Stimulated activated naive B cell treated with anti-CD40 and anti-IgM and Interleukin-4, amounts not matched to agents 10 μg/mL and 1 μg/mL and 100 μg/mL, for 72 hours (primary cell): ENCODE results near the gene ATP6AP1.

Experiments used
- ATAC-seq, 2 donors: fragments of 150-1000 bp; cut with Tn5 transposase; replicated peaks; 2 replicates each; pipeline ENCODE4 v1.10.0; 2021; ENCODE audit warnings: moderate library complexity in 1 of 2
- DNase-seq: peaks from one replicate; pipeline ENCODE4 v3.0.0; 2021
- H3K27ac Mint-ChIP-seq: one replicate; pipeline ENCODE4 v1.8.0; 2022; ENCODE audit warnings: mild to moderate bottlenecking, mixed read lengths
- H3K27me3 Mint-ChIP-seq, 2 donors: one replicate each; pipeline ENCODE4 v1.8.0; 2022; ENCODE audit warnings: mixed read lengths in 2 of 2
- H3K36me3 Mint-ChIP-seq, 2 donors: one replicate each; pipeline ENCODE4 v1.8.0; 2022; ENCODE audit warnings: mixed read lengths in 2 of 2, mild to moderate bottlenecking in 1 of 2
- H3K4me1 Mint-ChIP-seq, 2 donors: one replicate each; pipeline ENCODE4 v1.8.0; 2022; ENCODE audit warnings: mixed read lengths in 2 of 2, mild to moderate bottlenecking in 1 of 2
- H3K4me3 Mint-ChIP-seq, 2 donors: one replicate each; pipeline ENCODE4 v1.8.0; 2022; ENCODE audit warnings: mild to moderate bottlenecking in 2 of 2, mixed read lengths in 2 of 2, moderate library complexity in 1 of 2
- H3K9me3 Mint-ChIP-seq, 2 donors: one replicate each; pipeline ENCODE4 v1.8.0; 2022; ENCODE audit warnings: mixed read lengths in 2 of 2, mild to moderate bottlenecking in 1 of 2

ATP6AP1 gene

DNA sequence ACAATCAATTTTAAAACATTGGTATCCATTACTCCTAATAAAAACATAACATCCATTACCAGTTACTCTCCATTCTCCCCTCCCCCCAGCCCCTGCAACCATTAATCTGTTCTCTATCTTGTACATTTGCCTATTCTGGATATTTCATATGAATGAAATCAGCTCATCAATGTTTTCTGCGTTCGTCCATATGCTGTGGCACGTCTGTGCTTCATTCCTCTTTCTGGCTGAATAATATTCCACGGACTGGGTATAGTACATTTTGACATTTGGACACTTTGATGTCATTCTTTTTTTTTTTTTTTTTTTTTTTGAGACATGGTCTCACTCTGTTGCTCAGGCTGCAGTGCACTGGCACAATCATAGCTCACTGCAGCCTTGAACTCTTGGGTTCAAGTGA, 24.6 kb upstream of the ATP6AP1 start:
- Mint-ChIP-seq H3K27me3 (no peaks in the 10 kb centered on the region), H3K4me1 (peaks cover 23 to 24% of the 10 kb centered on the region in 2 donors), H3K4me3 (no peak overlapping the region), H3K27ac (no peak overlapping the region), H3K36me3 (peaks cover 27 to 35% of the 10 kb centered on the region in 2 donors), H3K9me3 (no peaks in the 10 kb centered on the region)
- ATAC-seq (no peak), DNase-seq (no peak)

DNA sequence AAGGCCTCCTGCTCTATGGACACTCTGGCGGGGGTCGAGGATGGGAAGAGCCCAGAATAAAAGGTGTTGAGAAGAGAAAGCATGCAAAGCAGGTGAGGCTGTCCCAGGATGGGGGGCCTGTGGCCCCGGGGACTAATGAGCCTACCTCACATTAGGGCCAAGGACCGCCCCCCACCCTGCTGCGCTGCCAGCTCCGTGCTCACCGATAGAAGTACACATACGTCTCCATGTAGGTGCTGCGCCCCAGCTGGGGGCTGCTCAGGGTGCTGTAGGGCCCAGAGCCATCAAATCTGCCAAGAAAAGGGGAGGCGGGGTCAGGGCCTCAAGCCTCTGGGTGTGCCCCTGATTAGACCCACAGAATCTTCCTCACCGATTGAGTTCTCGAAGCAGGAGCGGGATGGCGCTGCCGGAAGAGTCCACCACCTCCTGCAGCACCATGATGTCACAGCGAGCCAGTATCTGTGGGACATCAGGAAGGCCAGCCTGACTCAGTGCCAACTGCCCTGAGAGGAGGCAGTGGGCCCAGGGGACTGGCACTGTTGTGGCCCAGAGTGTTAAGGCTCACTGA, 23.8 kb upstream of the ATP6AP1 start:
- peaks cover 19 to 30% of the 10 kb centered on the region in 2 donors for H3K36me3 Mint-ChIP-seq
- no peaks in the 10 kb centered on the region for H3K9me3 Mint-ChIP-seq
- no peaks in the 10 kb centered on the region for H3K27me3 Mint-ChIP-seq
- H3K4me3 Mint-ChIP-seq = no peak overlapping the region
- H3K27ac Mint-ChIP-seq = no peak overlapping the region
- DNase-seq (no peak), ATAC-seq (no peak)
- peaks cover 24 to 31% of the 10 kb centered on the region in 2 donors for H3K4me1 Mint-ChIP-seq

DNA sequence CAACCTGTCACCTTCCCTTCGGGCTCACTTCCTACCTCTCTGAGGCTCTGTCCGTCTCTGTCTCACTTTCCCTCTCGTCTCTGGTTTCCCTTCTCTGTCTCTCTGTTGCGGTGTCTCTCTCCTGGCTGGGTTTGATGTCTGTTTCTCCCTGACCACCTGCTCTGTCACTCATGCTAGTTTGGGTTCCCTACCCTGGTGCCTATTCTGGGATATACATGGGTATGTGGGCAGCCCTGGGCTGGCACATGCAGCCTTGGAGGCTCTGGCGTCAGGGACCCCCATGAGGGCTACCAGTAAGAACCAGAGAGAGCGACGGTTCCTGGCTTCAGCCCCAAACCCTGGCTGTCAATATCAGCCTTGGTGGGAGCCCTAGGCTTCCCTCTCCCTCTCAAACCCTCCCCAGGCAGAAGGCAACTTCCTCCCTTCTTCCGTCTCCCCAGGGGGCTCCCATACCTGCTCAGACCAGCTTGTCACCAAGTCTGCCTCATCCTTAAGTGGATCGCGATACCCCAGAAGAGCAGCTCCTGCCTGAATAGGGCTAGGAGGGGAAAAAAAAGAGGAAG, 19.7 kb upstream of the ATP6AP1 start:
- Mint-ChIP-seq H3K27ac (peak overlapping the region; percentile 53), H3K4me1 (peaks cover 23 to 42% of the 10 kb centered on the region in 2 donors)
- peak; percentile 2 to 4 for ATAC-seq

DNA sequence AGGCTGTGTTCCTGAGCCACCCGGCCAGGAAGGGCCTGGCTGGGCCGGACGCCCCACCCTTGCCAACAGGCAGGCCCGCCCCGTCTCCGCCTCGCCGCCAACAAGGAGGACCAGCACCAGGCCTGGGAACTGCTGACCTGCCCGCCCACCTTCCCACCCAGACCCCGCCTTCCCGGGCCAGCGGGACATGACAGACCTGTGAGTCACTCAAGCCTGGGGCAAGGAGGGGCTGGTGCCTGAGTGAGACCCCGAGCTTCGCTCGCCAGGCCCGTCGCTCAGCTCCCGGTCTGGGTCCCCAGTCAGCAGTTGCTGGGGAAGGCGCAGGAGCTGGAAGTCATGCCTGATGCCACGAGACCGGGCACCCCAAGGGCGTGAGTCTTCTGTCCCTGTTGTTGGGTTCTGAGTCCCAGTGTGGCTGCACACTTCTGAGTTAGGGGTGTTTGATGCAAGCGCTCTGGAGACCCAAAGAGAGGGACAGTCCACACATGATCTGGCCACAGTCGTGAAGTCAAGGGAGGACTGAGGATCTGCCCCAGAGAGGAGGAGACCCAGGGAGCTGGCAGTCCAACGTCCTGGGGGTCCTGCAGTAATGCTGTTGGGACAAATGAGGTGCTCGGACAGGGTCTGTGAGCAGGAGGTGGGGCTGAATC, 19.1 kb upstream of the ATP6AP1 start, which contains the start of gene DNASE1L1:
TSS of gene DNASE1L1 (minus strand) at position 33 of the 650 bp plus-strand sequence. CDS start 3,686 bp downstream, outside the sequence.
- Mint-ChIP-seq H3K4me3 (peak within 1 kb of the TSS; percentile 67 to 83), H3K9me3 (no peaks in the 10 kb centered on the region), H3K36me3 (peaks cover 3 to 24% of the 10 kb centered on the region in 2 donors), H3K27ac (peak within 1 kb of the TSS; percentile 53), H3K27me3 (no peaks in the 10 kb centered on the region), H3K4me1 (peaks cover 22 to 40% of the 10 kb centered on the region in 2 donors)
- ATAC-seq = peak; percentile 56 to 64
- DNase-seq = peak; percentile 46

More for the DNA sequence above, 19.7 kb upstream of the ATP6AP1 start:
- H3K9me3 Mint-ChIP-seq = no peaks in the 10 kb centered on the region
- no peak for DNase-seq
- peak overlapping the region; percentile 67 to 83 for H3K4me3 Mint-ChIP-seq
- H3K27me3 Mint-ChIP-seq = no peaks in the 10 kb centered on the region
- H3K36me3 Mint-ChIP-seq = peaks cover 3 to 23% of the 10 kb centered on the region in 2 donors

DNA sequence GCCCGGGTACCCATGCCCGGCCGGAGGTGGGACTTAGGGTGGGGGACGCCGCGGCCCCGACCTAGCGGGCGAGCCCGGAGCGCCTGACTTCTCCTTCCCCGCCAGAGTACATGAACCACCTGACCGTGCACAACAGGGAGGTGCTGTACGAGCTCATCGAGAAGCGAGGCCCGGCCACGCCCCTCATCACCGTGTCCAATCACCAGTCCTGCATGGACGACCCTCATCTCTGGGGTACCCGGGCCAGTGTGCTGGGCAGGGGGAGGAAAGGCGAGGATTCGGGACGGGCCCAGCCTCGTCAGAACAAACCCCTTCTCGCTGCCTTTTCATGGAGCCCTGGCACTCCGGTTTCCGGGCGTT, 16.5 kb upstream of the ATP6AP1 start:
- Mint-ChIP-seq H3K36me3 (peaks cover 11 to 26% of the 10 kb centered on the region in 2 donors), H3K4me3 (peak overlapping the region; percentile 81 to 93), H3K27ac (peak overlapping the region; percentile 89), H3K9me3 (no peaks in the 10 kb centered on the region), H3K4me1 (peaks cover 21 to 28% of the 10 kb centered on the region in 2 donors), H3K27me3 (no peaks in the 10 kb centered on the region)
- DNase-seq (peak; percentile 49), ATAC-seq (peak; percentile 74 to 80)

DNA sequence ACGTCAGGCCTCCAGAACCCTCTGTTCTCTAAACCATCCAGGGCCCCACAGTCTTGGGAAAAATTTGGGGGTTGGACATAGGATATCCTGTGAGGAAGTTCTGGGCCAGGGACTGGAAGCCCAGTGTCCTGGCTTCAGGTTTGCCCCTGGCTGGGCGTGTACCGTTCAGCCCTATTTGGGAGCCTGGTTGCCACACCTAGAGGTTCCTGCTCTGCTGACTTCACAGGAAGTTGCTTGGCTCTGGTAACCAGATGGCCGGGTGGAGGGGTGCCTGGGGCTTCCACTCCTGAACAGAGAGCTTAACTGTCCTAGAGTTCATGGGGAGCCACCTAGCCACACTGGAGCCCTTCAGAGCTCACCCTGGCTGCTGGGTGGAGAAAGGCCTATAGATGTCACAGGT, 16.0 kb upstream of the ATP6AP1 start:
- Mint-ChIP-seq H3K4me1 (peaks cover 21 to 28% of the 10 kb centered on the region in 2 donors), H3K9me3 (no peaks in the 10 kb centered on the region), H3K27ac (peak overlapping the region; percentile 20), H3K36me3 (peaks cover 15 to 26% of the 10 kb centered on the region in 2 donors), H3K4me3 (peak overlapping the region; percentile 81 to 93), H3K27me3 (no peaks in the 10 kb centered on the region)
- DNase-seq (no peak), ATAC-seq (peak; percentile 32 to 37)

DNA sequence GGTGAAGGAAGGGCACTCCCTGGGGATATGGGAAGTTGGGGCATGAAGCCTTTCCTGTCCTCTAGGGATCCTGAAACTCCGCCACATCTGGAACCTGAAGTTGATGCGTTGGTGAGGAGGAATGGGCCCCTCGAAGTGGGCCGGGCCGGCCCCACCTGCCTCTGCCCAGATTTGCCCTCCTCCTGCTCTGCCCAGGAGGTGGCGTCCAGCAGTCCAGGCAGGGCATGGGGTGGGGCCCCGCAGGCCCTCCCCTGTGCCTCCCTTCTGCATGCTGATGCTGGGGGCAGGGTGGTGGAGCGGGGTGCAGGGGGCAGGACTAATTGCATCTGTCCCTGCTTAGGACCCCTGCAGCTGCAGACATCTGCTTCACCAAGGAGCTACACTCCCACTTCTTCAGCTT, 15.3 kb upstream of the ATP6AP1 start:
- H3K27ac Mint-ChIP-seq = no peak overlapping the region

DNA sequence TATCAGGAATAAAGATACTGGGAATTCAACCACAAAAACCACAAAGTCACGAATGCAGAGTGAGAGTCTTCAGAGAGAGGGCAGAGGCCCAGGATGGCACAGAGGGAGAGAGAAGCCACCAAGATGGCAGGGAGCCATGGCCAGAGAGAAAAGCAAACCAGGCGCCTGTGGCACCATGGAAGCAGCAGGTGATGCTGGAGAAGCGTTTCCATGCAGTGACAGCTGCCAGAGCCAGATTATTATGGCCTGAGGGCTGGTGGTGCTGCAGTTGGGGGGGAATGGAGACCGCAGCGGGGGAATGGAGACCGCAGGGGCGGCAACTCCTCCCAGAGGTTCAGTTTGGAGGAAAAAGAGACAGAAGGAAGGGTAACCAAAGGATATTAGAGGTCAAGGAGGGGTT, 11.3 kb upstream of the ATP6AP1 start:
- no peaks in the 10 kb centered on the region for H3K9me3 Mint-ChIP-seq
- ATAC-seq (no peak), DNase-seq (no peak)
- no peaks in the 10 kb centered on the region for H3K27me3 Mint-ChIP-seq
- H3K4me1 Mint-ChIP-seq = peaks cover 18 to 19% of the 10 kb centered on the region in 2 donors
- H3K27ac Mint-ChIP-seq = no peak overlapping the region
- peak overlapping the region in 1 of 2 donors; percentile 16 for H3K4me3 Mint-ChIP-seq
- peaks cover 22 to 23% of the 10 kb centered on the region in 2 donors for H3K36me3 Mint-ChIP-seq

More for the DNA sequence above, 15.3 kb upstream of the ATP6AP1 start:
- Mint-ChIP-seq H3K4me3 (no peak overlapping the region), H3K36me3 (peaks cover 15 to 26% of the 10 kb centered on the region in 2 donors), H3K4me1 (peaks cover 21 to 27% of the 10 kb centered on the region in 2 donors), H3K27me3 (no peaks in the 10 kb centered on the region), H3K9me3 (no peaks in the 10 kb centered on the region)
- ATAC-seq = no peak
- DNase-seq = no peak

DNA sequence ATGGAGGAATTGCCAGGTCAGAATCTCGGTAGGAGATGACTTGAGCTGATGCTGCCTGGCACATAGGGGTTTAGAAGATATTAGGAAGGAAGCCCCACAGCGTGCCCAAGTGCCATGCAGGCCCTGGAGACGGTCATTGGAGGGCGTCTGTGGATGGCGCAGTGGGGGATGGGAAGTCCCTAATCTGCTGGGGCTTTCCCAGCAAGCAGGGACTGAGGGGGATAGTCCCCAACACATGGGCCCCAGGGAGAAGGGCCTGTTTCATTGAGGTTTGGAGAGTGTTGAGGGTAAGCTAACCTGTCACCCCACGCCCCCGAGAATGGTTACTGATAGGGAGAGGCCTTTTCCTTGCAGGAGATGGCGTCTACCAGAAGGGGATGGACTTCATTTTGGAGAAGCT, 9.3 kb upstream of the ATP6AP1 start:
- Mint-ChIP-seq H3K27me3 (no peaks in the 10 kb centered on the region), H3K4me3 (no peak overlapping the region), H3K27ac (no peak overlapping the region), H3K36me3 (peaks cover 11 to 22% of the 10 kb centered on the region in 2 donors), H3K9me3 (no peaks in the 10 kb centered on the region), H3K4me1 (peaks cover 10 to 11% of the 10 kb centered on the region in 2 donors)
- peak; percentile 34 to 77 for ATAC-seq
- no peak for DNase-seq

DNA sequence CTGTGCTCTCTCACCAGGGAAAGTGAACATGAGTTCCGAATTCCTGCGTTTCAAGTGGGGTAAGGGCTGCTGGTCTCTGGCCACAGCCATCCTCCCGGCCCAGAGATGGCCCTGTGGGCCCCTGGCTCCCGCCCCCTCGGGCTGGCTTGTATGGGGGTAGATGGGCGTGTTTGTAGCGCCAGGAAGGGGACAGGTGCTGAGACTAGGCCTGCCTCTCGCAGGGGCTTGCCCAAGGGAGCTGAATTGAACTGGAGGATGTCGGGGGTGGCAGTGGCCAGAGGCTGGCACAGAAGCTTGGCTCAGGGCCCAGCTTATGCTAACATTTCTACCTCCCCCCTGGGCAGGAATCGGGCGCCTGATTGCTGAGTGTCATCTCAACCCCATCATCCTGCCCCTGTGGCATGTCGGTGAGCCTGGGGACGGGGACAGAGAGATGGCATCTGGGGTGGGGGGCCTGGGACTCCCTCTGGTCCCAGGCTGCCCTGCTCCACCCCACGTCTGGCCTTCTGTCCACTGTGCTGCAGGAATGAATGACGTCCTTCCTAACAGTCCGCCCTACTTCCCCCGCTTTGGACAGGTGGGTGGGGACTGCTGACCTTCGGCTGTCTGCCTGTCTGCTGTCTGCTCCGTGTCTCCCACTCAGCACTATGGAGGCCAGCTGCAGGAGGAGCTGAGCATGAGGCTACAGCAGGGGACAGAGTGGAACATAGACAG, 8.6 kb upstream of the ATP6AP1 start:
- DNase-seq (no peak), ATAC-seq (peak in 1 of 2 donors; percentile 13)
- Mint-ChIP-seq H3K27me3 (no peaks in the 10 kb centered on the region), H3K4me3 (no peak overlapping the region), H3K36me3 (peaks cover 11 to 22% of the 10 kb centered on the region in 2 donors), H3K4me1 (peaks cover 10 to 11% of the 10 kb centered on the region in 2 donors), H3K27ac (no peak overlapping the region), H3K9me3 (no peaks in the 10 kb centered on the region)

DNA sequence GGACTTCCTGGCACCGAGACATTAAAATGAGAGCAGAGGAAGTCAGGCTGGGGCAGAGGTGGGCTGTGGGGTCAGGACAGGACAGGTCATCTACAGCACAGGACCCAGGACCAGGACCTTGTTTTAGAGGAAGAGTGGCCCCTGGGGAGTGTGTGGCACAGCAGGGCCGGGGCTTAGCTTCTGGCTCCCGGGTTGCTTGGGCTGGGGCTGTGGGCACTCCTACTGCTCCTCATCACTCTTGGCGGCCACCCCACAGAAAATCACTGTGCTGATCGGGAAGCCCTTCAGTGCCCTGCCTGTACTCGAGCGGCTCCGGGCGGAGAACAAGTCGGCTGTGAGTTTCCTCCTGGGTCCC, 8.1 kb upstream of the ATP6AP1 start:
- Mint-ChIP-seq H3K36me3 (peaks cover 11 to 20% of the 10 kb centered on the region in 2 donors), H3K4me1 (peaks cover 10 to 11% of the 10 kb centered on the region in 2 donors), H3K9me3 (no peaks in the 10 kb centered on the region), H3K27ac (no peak overlapping the region), H3K27me3 (no peaks in the 10 kb centered on the region), H3K4me3 (no peak overlapping the region)
- DNase-seq (no peak), ATAC-seq (no peak)

DNA sequence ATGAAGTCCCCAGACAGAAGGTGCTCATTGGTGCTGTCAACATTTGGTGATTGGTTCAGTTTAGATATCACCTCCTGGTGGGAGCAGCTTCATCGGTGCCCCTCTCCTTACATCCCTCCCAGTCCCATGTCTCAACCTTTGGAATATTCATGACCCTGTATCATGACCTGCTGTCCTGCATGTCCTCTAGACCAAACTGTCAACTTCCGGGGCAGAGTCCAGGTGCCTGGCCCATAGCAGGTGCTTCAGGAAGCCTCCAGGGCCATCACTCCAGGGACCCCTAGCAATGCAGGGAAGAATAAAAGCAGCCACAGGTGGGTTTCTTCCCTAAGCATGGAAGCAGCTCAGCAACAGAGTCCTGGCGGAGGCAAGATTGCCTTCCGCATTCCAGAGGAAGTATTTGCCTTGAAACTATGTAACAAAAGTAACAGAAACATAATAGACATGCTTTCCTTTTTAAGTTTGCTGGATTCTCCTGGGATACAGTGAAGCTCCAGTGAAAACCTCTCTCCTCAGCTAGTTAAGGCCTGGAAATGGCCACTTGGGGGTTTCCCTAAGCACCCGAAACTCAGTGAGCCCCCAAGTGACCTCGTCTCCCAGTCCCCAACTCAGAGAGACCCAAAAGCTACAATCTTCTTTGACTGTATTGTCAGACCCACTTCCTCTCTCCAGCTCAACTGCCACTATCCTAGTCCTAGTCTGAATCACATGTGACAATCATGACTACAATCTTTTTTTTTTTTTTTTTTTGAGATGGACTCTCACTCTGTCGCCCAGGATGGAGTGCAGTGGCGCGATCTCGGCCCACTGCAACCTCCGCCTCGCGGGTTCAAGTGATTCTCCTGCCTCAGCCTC, 1.3 kb upstream of the ATP6AP1 start:
- Mint-ChIP-seq H3K9me3 (no peaks in the 10 kb centered on the region), H3K4me3 (peak overlapping the region in 1 of 2 donors; percentile 91), H3K4me1 (peaks cover 28 to 33% of the 10 kb centered on the region in 2 donors), H3K36me3 (peaks cover 7 to 12% of the 10 kb centered on the region in 2 donors), H3K27me3 (no peaks in the 10 kb centered on the region), H3K27ac (peak overlapping the region; percentile 37)
- DNase-seq (no peak), ATAC-seq (no peak)

DNA sequence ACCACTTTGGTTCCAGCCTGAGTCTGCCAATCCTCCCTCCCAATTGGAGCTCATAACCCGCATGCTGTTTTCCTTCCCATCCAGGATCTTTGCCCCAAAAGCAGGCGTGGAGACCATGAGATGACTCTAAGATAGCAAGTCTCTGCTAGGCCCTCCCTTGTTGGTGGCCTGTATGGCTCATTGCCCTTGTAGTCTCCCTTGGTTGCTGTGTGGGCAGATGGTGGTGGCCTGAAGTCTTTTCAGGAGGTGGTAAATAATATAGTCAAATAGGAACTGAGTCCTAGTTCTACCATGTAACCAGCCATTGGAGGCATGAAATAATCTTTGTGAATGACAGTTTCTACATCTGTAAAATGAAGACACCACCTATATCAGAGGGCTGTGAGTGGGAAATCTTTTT, 1.2 kb downstream of the ATP6AP1 start:
- Mint-ChIP-seq H3K36me3 (peaks cover 18 to 24% of the 10 kb centered on the region in 2 donors), H3K4me1 (peaks cover 29 to 37% of the 10 kb centered on the region in 2 donors), H3K27ac (peak overlapping the region; percentile 47), H3K4me3 (peak overlapping the region; percentile 82 to 91), H3K27me3 (no peaks in the 10 kb centered on the region), H3K9me3 (no peaks in the 10 kb centered on the region)
- ATAC-seq = peak; percentile 55 to 62
- no peak for DNase-seq
